ENCODE measurements around the gene ZHX3. TPM values are rescaled to one million over a fixed set of nuclear protein-coding genes. Genes with fewer than 3 reads are reported as not detected.

The ZHX3 gene
- polyA plus RNA-seq, 1 donor from 2014 or later: 3.4 TPM

DNA sequence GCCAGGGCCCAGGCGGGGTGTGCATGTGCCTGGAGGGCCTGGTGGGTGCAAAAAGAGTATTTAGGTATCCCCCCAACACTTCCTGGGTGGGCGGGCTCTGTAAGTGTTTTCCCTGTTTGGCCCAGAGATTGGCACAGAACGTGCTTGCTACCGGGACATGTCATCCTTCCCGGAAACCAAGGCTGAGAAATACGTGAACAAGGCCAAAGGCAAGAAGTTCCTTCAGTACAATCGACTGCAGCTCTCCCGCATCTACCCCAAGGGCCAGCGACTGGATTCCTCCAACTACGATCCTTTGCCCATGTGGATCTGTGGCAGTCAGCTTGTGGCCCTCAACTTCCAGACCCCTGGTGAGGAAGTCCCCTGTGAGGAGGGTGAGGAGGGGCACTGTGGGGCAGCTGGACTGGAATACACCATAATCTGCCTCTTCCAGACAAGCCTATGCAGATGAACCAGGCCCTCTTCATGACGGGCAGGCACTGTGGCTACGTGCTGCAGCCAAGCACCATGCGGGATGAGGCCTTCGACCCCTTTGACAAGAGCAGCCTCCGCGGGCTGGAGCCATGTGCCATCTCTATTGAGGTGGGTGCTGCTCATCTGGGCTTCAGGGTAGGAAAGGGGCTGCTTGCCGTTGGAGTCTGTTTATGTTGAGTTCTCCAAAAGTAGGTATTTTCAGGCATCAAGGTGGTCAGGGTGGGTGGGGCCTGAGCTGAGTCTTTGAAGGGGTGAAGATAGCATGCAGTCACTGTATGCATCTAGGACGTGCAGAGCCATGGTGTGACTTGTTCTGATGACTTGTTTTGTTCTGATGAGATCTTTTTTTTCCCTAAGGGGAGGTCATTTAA lies 145.0 kb downstream of the ZHX3 start:
- H3K36me3 Mint-ChIP-seq: no peaks in the 10 kb centered on the region

DNA sequence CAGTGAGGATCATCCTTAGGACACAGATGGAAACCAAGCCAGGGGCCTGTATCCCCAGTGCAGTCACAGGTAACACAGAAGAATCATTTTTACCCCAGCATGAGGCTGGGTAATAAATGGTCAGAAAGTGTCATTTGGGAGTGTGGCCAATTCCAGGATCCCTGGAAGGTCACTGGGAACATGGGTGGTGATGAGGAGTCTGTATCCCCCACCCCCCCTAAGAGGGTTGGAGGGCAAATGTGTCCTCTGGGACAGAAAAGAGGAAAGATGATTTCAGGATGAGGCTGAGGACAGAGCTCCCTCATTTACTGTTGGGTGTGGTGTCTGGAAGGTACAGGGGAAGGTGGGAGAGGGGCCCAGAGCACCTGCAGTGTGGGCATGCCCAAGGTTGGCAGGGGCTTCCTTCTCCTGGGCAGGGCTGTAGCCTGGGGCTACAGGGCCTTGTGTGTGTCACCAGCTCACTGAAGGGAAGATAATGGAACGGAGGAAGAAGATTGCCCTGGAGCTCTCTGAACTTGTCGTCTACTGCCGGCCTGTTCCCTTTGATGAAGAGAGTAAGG lies 145.7 kb downstream of the ZHX3 start:
- Mint-ChIP-seq H3K9me3 (no peaks in the 10 kb centered on the region), H3K4me3 (no peak overlapping the region), H3K4me1 (peaks cover 0 to 5% (median 0%) of the 10 kb centered on the region in 3 donors), H3K27ac (peak overlapping the region in 1 of 3 donors; percentile 68), H3K27me3 (no peaks in the 10 kb centered on the region), H3K36me3 (no peaks in the 10 kb centered on the region)

More for the DNA sequence above, 145.0 kb downstream of the ZHX3 start:
- Mint-ChIP-seq H3K27ac (peak overlapping the region in 1 of 3 donors; percentile 76), H3K4me1 (peaks cover 0 to under 1% (median 0%) of the 10 kb centered on the region in 3 donors), H3K4me3 (no peak overlapping the region), H3K9me3 (no peaks in the 10 kb centered on the region), H3K27me3 (no peaks in the 10 kb centered on the region)

DNA sequence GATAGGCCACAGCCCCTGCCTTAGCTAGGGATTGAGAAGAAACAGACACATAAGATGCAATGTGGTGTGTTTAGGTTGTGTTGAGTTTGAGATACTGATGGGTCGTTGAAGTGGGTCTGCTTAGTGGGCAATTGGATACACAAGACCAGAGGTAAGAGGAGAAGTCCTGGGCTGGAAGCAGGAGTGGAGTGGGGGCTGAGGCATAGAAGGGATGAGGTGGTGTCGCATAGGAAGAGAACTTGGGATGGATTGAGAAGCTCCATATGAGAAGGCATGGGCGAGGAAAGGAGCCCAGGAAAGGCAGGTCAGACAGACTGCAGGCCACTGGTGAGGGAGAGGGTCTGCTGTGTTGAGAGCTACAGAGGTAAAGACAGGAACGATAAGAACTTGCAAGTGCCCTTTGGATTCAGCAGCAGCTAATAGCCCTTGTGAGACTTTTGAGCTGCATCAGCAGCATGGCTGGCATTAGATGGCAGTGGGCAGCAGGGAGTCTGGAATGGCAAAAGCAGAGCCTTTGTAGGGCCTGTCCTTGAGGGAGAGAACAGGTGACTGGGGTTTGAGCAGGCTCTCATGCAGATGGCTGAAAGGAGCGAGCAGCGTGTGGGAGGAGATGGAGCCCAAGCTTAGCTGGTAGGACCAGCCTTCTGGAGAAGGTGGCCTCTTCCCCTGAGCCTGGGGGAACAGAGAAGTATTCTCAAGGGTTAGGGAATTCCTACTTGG lies 147.0 kb downstream of the ZHX3 start:
- Mint-ChIP-seq H3K9me3 (no peaks in the 10 kb centered on the region), H3K36me3 (peaks cover 1% of the 10 kb centered on the region), H3K27me3 (no peaks in the 10 kb centered on the region), H3K27ac (peak overlapping the region in 1 of 3 donors; percentile 12), H3K4me3 (no peak overlapping the region), H3K4me1 (peaks cover 0 to 6% (median 0%) of the 10 kb centered on the region in 3 donors)

DNA sequence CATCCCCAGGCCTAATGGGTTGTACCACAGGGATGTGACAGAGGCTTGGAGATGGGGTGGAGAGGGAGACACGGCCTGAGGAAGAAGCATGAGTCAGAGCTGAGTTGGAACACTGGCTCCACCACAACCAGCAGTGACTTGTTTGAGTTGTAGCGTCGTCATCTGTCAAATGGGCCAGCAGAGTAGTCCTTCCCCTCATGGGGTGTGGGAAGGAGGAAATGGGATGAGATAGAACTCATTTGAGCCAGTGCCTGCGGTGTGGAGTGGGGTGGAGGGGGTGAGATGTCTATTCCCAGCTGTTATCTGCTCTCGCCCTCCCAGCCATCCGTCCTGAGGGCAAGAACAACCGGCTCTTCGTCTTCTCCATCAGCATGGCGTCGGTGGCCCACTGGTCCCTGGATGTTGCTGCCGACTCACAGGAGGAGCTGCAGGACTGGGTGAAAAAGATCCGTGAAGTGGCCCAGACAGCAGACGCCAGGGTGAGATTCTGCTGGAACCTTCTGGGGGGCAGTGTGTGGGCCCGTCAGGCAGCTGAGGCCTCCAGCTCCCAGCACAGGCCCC lies 147.7 kb downstream of the ZHX3 start:
- Mint-ChIP-seq H3K9me3 (no peaks in the 10 kb centered on the region), H3K36me3 (peaks cover 4% of the 10 kb centered on the region), H3K27ac (peak overlapping the region in 1 of 3 donors; percentile 12)

DNA sequence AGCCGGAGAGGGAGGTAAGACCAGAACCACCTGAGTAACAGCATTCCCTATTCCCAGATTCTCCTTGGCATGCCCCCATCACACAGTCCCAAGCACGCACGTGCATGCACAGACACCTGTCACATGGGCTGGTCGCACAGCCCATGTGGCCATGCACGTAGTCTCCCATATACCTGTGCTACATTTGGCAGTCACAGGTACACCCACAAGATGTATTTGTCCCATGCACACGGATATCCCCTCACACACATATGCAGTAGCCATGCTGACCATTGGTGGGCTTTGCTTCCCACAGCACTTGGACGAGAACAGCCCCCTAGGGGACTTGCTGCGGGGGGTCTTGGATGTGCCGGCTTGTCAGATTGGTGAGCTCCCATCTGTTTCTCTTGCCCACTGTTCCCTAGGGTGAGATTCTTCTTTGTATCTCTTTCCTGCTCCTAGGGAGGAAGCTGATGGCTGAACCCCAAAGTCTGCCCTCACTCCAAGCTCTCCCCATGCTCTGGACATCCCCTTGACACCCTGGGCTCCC lies 148.3 kb downstream of the ZHX3 start:
- H3K27me3 Mint-ChIP-seq: no peaks in the 10 kb centered on the region
- H3K27ac Mint-ChIP-seq: no peak overlapping the region
- no peaks in the 10 kb centered on the region for H3K9me3 Mint-ChIP-seq
- peaks cover 0 to 6% (median 0%) of the 10 kb centered on the region in 3 donors for H3K4me1 Mint-ChIP-seq
- H3K36me3 Mint-ChIP-seq: peaks cover 6% of the 10 kb centered on the region
- H3K4me3 Mint-ChIP-seq: no peak overlapping the region

More for the DNA sequence above, 147.7 kb downstream of the ZHX3 start:
- no peak overlapping the region for H3K4me3 Mint-ChIP-seq
- H3K27me3 Mint-ChIP-seq: no peaks in the 10 kb centered on the region
- peaks cover 0 to 6% (median 0%) of the 10 kb centered on the region in 3 donors for H3K4me1 Mint-ChIP-seq

DNA sequence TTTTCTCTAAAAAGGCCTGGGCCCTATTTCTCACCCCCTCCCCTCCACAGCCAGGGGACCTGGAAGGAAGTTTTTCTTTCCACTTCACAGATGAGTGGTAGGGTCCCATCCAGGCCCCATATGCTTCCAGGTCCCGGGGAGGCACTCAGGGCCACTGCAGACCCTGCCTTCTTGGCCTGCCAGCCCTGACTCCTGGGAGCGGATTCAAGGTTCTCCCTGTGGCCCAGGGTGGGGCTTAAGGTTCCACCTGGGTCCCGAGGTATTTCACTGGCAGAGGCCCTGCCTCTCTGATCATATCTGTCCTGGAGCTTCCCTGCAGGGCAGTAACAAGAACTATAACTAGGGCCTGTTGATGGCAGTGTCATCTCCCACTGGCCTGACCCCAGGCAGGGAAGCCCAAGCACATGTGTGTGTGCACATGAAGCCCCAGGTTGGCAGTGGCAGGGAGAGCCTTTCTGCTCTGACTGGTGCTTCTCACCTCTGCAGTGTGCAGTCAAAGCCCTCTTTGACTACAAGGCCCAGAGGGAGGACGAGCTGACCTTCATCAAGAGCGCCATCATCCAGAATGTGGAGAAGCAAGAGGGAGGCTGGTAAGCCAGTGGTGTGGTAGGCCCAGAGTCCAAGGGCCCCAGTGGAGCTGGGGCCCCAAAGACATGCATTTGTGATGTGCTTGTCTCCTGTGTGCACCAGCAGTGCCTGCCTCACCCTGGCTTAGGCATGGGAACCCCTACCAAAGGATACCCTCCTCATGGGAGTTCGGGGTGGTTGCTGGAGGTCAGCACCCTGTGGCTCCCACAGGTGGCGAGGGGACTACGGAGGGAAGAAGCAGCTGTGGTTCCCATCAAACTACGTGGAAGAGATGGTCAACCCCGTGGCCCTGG lies 149.0 kb downstream of the ZHX3 start:
- no peaks in the 10 kb centered on the region for H3K27me3 Mint-ChIP-seq
- no peak overlapping the region for H3K4me3 Mint-ChIP-seq
- H3K36me3 Mint-ChIP-seq: peaks cover 10% of the 10 kb centered on the region
- H3K27ac Mint-ChIP-seq: no peak overlapping the region
- H3K9me3 Mint-ChIP-seq: no peaks in the 10 kb centered on the region
- H3K4me1 Mint-ChIP-seq: peaks cover 0 to 6% (median 0%) of the 10 kb centered on the region in 3 donors

DNA sequence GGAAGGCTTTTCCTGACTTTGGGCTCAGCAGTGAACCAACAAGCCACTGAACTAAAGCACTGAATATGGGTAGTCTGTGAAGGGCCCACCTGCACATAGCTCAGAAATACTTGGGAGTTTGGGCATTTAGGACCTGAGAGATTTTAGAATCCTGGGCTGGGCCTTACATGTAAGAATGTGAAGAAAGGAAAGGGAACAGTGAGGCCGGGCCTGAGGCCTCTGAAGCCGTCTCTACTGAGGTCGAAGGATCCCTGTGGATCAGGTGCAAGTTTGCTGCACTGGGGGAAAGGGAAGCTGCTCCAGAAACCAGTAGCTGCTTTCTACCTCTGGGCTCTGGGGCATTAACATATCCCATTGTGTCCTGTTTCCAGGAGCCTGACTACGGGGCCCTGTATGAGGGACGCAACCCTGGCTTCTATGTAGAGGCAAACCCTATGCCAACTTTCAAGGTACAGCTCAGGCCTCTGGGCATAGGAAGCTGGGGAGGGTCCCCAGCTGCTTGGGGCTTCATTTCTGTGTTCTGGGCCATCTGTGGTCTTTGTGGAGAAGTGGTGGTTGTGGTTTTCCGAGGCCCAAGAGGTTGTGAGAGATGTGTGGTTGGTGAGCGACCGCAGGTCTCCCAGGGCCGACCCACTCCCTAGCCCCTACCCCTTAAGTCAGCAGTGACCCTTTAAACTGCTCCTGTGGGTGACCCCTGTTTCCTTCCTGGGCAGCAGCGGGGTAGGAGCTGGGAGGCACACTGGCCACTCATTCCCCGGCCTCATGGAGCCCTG lies 149.9 kb downstream of the ZHX3 start:
- Mint-ChIP-seq H3K4me1 (peaks cover 0 to 6% (median 0%) of the 10 kb centered on the region in 3 donors), H3K4me3 (no peak overlapping the region)

DNA sequence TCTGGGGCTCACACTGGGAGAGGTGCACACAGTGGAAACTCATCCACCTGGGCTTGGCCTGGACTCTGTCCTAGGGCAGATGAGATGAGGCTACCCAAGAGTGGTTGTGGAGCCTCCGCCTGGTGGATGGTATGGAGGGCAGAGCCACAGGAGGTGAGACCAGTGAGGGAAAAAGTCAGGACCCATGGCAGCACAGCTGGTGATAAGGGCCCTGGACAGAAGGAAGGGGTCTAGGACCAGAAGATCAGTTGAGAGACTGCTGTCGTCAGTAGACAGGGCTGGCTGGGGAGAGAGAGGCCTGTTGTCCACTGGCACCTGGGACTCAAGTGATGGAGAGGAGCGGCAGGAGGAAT lies 150.4 kb downstream of the ZHX3 start:
- Mint-ChIP-seq H3K9me3 (no peaks in the 10 kb centered on the region), H3K4me1 (peaks cover 0 to 6% (median 0%) of the 10 kb centered on the region in 3 donors), H3K4me3 (no peak overlapping the region), H3K36me3 (peaks cover 12% of the 10 kb centered on the region), H3K27ac (no peak overlapping the region), H3K27me3 (no peaks in the 10 kb centered on the region)

More for the DNA sequence above, 149.9 kb downstream of the ZHX3 start:
- Mint-ChIP-seq H3K27ac (no peak overlapping the region), H3K9me3 (no peaks in the 10 kb centered on the region), H3K27me3 (no peaks in the 10 kb centered on the region), H3K36me3 (peaks cover 12% of the 10 kb centered on the region)

DNA sequence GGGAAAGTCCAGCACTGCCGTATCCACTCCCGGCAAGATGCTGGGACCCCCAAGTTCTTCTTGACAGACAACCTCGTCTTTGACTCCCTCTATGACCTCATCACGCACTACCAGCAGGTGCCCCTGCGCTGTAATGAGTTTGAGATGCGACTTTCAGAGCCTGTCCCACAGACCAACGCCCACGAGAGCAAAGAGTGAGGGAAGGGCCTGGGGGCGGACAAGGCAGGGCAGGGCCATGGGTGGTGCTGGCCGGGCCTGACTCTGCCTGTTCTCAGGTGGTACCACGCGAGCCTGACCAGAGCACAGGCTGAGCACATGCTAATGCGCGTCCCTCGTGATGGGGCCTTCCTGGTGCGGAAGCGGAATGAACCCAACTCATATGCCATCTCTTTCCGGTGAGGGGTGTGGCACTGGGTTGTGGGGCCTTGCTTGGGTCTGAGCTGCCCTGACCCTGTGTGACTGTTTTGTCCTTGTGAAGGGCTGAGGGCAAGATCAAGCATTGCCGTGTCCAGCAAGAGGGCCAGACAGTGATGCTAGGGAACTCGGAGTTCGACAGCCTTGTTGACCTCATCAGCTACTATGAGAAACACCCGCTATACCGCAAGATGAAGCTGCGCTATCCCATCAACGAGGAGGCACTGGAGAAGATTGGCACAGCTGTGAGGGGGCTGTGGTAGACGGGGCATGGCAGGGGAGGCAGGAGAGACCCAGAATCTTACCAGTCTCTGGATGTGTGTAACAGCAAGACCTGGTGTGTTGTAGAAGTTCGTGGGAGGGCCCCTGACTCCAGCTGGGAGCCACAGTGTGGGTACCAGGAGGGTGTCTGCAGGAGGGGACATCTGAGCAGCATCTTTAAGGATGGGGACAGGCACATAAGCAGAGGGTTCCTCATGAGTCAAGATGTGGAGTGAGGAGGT lies 151.1 kb downstream of the ZHX3 start:
- no peaks in the 10 kb centered on the region for H3K27me3 Mint-ChIP-seq
- H3K36me3 Mint-ChIP-seq: peaks cover 12% of the 10 kb centered on the region
- H3K4me3 Mint-ChIP-seq: no peak overlapping the region
- H3K4me1 Mint-ChIP-seq: peaks cover 0 to 6% (median 0%) of the 10 kb centered on the region in 3 donors
- no peaks in the 10 kb centered on the region for H3K9me3 Mint-ChIP-seq
- no peak overlapping the region for H3K27ac Mint-ChIP-seq

DNA sequence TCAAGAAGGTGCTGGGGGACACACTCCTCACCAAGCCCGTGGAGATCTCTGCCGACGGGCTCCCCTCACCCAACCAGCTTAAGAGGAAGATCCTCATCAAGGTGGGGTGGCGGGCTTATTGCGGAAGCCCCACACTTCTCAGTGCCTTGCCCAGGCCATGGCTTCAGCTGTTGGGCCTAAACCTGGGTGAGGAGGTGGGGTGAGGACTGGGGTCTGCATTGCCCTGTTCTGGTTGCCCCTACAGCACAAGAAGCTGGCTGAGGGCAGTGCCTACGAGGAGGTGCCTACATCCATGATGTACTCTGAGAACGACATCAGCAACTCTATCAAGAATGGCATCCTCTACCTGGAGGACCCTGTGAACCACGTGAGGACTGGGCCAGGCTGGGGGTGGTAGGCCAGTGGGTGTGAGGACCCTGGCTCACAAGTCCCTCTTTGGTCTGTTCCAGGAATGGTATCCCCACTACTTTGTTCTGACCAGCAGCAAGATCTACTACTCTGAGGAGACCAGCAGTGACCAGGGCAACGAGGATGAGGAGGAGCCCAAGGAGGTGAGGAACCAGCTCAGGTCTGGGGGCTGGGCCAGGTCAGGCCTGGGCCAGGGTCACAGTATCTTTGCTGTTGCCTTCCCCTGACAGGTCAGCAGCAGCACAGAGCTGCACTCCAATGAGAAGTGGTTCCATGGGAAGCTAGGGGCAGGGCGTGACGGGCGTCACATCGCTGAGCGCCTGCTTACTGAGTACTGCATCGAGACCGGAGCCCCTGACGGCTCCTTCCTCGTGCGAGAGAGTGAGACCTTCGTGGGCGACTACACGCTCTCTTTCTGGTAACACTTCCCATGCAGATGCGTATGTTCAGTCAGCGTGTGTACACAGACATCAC lies 152.3 kb downstream of the ZHX3 start:
- Mint-ChIP-seq H3K36me3 (peaks cover 18% of the 10 kb centered on the region), H3K27me3 (no peaks in the 10 kb centered on the region), H3K4me3 (no peak overlapping the region), H3K4me1 (peaks cover 2 to 11% (median 9%) of the 10 kb centered on the region in 3 donors), H3K27ac (no peak overlapping the region), H3K9me3 (no peaks in the 10 kb centered on the region)

DNA sequence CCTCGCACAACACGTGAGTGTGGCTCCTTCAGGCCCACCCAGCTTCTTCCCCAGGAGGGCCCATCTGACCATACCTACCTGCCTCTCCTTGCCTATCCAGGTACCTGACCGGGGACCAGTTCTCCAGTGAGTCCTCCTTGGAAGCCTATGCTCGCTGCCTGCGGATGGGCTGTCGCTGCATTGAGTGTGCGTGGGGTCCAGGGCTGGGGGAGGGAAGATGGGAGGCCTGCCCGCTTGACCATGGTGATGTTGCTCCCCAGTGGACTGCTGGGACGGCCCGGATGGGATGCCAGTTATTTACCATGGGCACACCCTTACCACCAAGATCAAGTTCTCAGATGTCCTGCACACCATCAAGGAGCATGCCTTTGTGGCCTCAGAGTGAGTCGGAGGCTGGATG lies 153.7 kb downstream of the ZHX3 start:
- Mint-ChIP-seq H3K4me1 (peaks cover 2 to 14% (median 9%) of the 10 kb centered on the region in 3 donors), H3K27me3 (no peaks in the 10 kb centered on the region), H3K27ac (no peak overlapping the region), H3K9me3 (no peaks in the 10 kb centered on the region), H3K36me3 (peaks cover 18% of the 10 kb centered on the region), H3K4me3 (no peak overlapping the region)

DNA sequence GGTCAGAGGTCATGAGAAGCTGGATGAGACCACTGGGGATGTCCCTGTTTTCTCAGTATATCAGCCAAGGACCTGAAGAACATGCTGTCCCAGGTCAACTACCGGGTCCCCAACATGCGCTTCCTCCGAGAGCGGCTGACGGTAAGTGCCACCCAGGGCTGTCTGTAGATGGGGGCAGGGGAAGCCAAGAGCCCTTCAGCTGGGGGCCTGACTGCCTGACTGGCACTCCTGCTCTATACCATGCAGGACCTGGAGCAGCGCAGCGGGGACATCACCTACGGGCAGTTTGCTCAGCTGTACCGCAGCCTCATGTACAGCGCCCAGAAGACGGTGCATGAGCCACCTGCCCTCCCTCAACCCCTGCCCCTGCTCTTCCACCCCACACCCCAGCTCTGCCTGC lies 155.1 kb downstream of the ZHX3 start:
- Mint-ChIP-seq H3K27me3 (no peaks in the 10 kb centered on the region), H3K27ac (no peak overlapping the region), H3K36me3 (peaks cover 18% of the 10 kb centered on the region), H3K4me1 (peaks cover 12 to 22% (median 16%) of the 10 kb centered on the region in 3 donors), H3K4me3 (no peak overlapping the region), H3K9me3 (no peaks in the 10 kb centered on the region)

Measured in IgD-negative memory B cell (primary cell).